Measurements from ENCODE around the gene SLC47A2.

The SLC47A2 gene

DNA sequence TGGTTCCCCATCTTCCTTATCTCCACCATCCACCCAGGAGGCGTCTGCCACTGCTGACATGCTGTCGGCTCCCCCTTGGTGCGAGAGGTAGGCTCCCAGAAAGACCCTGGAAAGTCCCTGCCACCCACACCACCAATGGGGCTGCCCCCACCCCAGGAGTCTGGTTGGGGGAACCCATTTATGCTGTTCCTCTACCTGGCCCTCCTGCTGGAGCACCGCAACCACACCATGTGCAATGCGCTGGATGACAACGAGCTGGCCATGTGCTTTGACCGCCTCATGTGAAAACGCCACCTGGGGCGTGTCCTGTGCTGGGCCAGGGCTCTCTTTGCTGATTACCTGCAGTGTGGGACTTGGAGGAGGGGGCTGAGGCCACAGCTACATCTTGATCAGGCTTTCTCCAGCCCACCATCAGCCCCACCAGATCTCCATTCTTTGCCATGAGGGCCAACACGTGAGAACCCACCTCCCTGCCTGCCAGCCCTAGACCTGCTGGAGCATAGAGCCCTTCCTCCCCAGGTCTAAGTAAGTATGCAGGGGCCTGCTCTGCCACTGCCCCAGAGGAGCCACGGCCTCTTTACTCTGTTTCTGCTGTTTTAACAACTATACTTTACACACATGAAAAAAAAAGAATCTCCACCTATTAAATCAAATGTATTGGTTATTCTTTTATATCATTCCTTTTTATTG, 39.6 kb upstream of the SLC47A2 start:
- DNase-seq (ENCODE audit: insufficient read length, low spot score): no peak
- FAIRE-seq: peak; percentile 90
- TF ChIP-seq POU2F2 (IDR thresholded peaks at IDR 0.05; ENCODE audit: low read depth, low read length) (no peak; the same call in 1 of the 2 replicates), TAF1 (IDR thresholded peaks at IDR 0.05; ENCODE audit: low read depth, low read length) (no peak), SPI1 (IDR thresholded peaks at IDR 0.05; ENCODE audit: low read depth, low read length) (no peak), PAX5 (IDR thresholded peaks at IDR 0.05; ENCODE audit: insufficient read depth, low read length, severe bottlenecking) (no peak), POLR2A (IDR thresholded peaks at IDR 0.05; ENCODE audit: low read depth, low read length) (no peak), POLR2AphosphoS5 (IDR thresholded peaks at IDR 0.05; ENCODE audit: low read depth, low read length) (no peak)

DNA sequence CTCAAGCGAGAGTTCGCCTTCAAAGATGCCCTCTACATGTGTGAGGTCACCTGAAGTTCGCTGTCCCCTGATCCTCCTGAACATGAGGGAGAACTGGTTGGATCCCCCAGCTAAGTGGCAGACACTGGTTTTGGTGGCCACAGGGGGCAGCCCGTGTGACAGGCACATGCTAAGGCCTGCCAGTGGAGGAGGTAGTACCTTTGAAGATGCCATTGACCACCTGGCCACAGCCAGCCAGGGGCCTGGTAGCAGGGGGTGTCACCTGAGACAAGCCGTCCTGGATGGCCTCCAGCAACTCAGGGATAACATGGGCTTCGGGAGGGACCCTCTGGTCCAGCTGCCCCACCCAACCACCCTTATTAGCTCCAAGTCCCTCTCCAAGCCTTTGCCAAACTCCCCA, 39.0 kb upstream of the SLC47A2 start:
- DNase-seq (ENCODE audit: insufficient read length, low spot score) (no peak), FAIRE-seq (no peak)
- TF ChIP-seq POU2F2 (IDR thresholded peaks at IDR 0.05; ENCODE audit: low read depth, low read length) (no peak), SPI1 (IDR thresholded peaks at IDR 0.05; ENCODE audit: low read depth, low read length) (no peak), POLR2A (IDR thresholded peaks at IDR 0.05; ENCODE audit: low read depth, low read length) (no peak), POLR2AphosphoS5 (IDR thresholded peaks at IDR 0.05; ENCODE audit: low read depth, low read length) (no peak), TAF1 (IDR thresholded peaks at IDR 0.05; ENCODE audit: low read depth, low read length) (no peak), PAX5 (IDR thresholded peaks at IDR 0.05; ENCODE audit: insufficient read depth, low read length, severe bottlenecking) (no peak)

DNA sequence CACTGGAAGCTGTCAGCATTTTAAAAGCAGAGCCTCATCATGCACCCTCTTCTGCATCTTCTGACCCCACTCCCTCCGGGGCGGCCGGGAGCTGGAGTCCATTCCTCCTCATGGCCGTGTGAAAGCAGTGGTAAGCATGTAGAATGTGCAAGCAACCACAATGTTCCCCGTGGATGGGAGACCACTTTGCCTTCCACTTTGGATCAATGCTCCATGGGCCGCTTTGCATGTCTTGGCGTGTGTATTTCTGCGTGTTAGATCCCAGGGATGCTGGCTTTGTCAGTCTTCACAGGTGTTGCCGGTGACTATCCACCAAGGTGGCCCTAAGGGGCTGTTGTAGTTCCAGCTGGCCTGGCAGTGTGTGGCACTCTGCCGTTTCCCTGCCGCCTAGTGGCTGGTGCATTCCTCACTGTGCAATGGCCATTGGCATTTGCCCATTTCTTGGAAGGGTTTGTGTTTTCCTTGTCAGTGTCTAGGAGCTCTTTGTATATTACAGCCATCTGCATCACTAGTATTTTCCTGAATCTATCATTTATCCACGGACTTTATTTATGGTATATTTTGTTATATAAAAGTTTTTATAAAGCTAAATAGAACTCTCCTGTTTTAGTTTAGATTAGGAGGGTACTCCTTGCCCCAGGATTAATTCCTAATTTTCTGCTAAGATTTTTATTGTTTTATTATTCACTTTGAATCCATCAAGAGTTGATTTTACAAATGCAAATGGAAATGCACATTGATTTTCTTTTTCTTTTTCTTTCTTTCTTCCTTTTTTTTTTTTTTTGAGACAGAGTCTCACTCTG, 37.5 kb upstream of the SLC47A2 start:
- no peak for TF ChIP-seq PAX5 (IDR thresholded peaks at IDR 0.05; ENCODE audit: insufficient read depth, low read length, severe bottlenecking)
- TF ChIP-seq POU2F2 (IDR thresholded peaks at IDR 0.05; ENCODE audit: low read depth, low read length): no peak
- TF ChIP-seq POLR2AphosphoS5 (IDR thresholded peaks at IDR 0.05; ENCODE audit: low read depth, low read length): no peak
- no peak for TF ChIP-seq TAF1 (IDR thresholded peaks at IDR 0.05; ENCODE audit: low read depth, low read length)
- no peak for TF ChIP-seq SPI1 (IDR thresholded peaks at IDR 0.05; ENCODE audit: low read depth, low read length)
- no peak for TF ChIP-seq POLR2A (IDR thresholded peaks at IDR 0.05; ENCODE audit: low read depth, low read length)
- DNase-seq (ENCODE audit: insufficient read length, low spot score): no peak

DNA sequence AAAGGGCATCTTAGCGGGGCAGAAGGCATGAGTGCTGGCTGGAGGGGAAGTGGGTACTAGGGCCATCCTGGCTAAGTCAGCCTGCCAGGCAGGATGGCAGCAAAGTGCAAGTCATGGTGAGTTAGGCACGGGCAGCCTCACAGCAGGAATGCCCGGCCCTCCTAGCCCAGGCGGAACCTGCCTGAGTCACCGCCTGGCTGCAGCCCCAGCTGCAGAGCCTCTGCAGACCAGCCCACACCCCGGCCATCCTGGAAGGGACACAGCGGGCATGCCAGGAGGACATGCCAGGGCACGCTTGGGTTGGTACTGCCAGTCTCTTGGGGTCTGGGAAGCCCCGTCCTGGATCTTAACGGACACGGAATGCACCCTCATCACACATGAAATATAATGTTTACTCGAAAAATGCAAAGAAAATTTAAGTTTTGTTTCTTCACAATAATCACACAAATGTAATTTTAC, 36.7 kb upstream of the SLC47A2 start:
- no peak for DNase-seq (ENCODE audit: insufficient read length, low spot score)
- peak; percentile 41 for FAIRE-seq

More for the DNA sequence above, 37.5 kb upstream of the SLC47A2 start:
- peak; percentile 51 for FAIRE-seq

DNA sequence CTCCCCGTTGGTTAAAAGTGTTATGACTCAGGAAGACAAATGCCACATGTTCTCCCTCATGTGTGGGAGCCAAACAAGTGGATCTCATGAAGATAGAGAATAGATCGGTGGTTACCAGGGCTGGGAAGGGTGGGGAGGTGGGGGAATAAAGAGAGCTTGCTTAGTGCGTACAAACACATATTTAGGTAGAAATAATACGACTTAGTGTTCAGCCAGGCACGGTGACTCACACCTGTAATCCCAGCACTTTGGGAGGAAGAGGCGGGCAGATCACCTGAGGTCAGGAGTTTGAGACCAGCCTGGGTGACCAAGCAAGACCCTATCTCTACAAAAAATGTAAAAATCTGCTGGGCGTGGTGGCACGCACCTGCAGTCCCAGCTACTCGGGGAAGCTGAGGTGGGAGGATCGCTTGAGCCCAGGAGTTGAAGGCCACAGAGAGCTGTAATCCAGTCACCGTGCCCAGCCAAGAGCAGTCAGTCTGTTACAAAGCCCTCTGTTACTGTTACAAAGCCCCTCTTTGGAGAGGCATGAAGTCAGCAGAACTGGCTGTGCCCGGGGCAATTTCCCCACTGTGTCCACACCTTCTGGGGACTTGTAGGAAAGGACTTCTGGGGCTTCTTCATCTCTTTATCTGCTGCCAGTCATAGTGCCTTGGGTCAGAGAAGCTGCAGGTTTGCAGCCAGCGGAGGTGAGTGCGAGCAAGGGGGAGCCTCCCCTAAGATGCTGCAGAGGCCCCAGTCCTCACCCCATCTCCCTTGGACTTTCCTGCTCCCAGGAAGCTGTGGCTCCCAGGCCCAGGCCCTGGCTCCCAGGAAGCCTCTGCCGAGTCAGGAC, 36.0 kb upstream of the SLC47A2 start:
- FAIRE-seq (no peak), DNase-seq (ENCODE audit: insufficient read length, low spot score) (no peak)
- TF ChIP-seq PAX5 (IDR thresholded peaks at IDR 0.05; ENCODE audit: insufficient read depth, low read length, severe bottlenecking) (no peak), SPI1 (IDR thresholded peaks at IDR 0.05; ENCODE audit: low read depth, low read length) (no peak), POLR2AphosphoS5 (IDR thresholded peaks at IDR 0.05; ENCODE audit: low read depth, low read length) (no peak), POLR2A (IDR thresholded peaks at IDR 0.05; ENCODE audit: low read depth, low read length) (no peak), TAF1 (IDR thresholded peaks at IDR 0.05; ENCODE audit: low read depth, low read length) (no peak), POU2F2 (IDR thresholded peaks at IDR 0.05; ENCODE audit: low read depth, low read length) (no peak)

More for the DNA sequence above, 36.7 kb upstream of the SLC47A2 start:
- no peak for TF ChIP-seq POU2F2 (IDR thresholded peaks at IDR 0.05; ENCODE audit: low read depth, low read length)
- no peak for TF ChIP-seq POLR2A (IDR thresholded peaks at IDR 0.05; ENCODE audit: low read depth, low read length)
- TF ChIP-seq TAF1 (IDR thresholded peaks at IDR 0.05; ENCODE audit: low read depth, low read length): no peak

DNA sequence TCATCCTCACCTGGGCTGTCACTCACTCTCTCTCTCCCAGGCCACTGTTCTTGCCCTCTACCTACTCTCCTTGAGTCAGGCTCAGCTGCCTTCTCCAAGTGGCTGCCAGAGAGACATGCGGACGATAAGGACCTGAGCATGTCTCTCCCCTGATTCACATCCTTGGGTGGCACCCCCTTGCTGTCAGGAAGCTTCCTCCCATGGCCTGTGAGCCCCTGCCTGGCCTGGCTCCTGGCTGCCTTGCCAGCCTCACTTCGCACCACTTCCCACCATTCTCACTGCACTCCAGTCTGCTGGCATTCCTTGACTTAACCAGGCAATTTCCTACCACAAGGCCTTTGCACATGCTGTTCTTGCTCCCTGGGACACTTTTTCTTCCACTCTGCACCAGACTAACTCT, 34.5 kb upstream of the SLC47A2 start:
- TF ChIP-seq PAX5 (IDR thresholded peaks at IDR 0.05; ENCODE audit: insufficient read depth, low read length, severe bottlenecking) (no peak), SPI1 (IDR thresholded peaks at IDR 0.05; ENCODE audit: low read depth, low read length) (no peak), POLR2A (IDR thresholded peaks at IDR 0.05; ENCODE audit: low read depth, low read length) (no peak), TAF1 (IDR thresholded peaks at IDR 0.05; ENCODE audit: low read depth, low read length) (no peak), POU2F2 (IDR thresholded peaks at IDR 0.05; ENCODE audit: low read depth, low read length) (no peak), POLR2AphosphoS5 (IDR thresholded peaks at IDR 0.05; ENCODE audit: low read depth, low read length) (no peak)
- DNase-seq (ENCODE audit: insufficient read length, low spot score): no peak
- FAIRE-seq: no peak

DNA sequence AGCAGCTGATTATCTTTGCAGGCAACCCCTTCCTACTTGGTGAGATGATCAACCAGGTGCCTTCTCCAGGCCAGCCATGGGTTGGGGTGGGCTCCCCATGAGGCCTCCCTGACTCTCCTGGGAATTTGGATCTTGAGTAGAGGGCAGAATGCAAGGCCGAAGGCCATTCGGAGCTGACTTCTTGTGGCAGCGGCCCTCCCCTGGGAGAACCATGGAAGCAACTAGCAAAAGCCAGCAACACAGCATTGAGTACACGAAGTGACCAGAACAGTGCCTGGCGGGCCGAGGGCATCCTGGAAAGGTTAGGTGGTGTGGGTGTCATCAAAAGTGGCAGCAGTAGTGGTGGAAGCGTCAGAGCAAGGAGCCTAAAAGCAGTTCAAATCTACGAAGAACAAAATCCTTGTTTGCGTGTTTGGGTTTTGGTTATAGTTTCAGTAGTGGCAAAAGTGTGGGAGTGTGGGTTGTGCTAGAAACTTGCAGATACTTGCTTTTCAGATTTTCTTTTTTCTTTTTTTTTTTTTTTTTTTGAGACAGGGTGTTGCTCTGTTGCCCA, 33.7 kb upstream of the SLC47A2 start:
- DNase-seq (ENCODE audit: insufficient read length, low spot score) (no peak), FAIRE-seq (no peak)
- no peak for TF ChIP-seq POLR2A (IDR thresholded peaks at IDR 0.05; ENCODE audit: low read depth, low read length)
- TF ChIP-seq TAF1 (IDR thresholded peaks at IDR 0.05; ENCODE audit: low read depth, low read length): no peak
- TF ChIP-seq SPI1 (IDR thresholded peaks at IDR 0.05; ENCODE audit: low read depth, low read length): no peak
- TF ChIP-seq POLR2AphosphoS5 (IDR thresholded peaks at IDR 0.05; ENCODE audit: low read depth, low read length): no peak
- no peak for TF ChIP-seq PAX5 (IDR thresholded peaks at IDR 0.05; ENCODE audit: insufficient read depth, low read length, severe bottlenecking)

DNA sequence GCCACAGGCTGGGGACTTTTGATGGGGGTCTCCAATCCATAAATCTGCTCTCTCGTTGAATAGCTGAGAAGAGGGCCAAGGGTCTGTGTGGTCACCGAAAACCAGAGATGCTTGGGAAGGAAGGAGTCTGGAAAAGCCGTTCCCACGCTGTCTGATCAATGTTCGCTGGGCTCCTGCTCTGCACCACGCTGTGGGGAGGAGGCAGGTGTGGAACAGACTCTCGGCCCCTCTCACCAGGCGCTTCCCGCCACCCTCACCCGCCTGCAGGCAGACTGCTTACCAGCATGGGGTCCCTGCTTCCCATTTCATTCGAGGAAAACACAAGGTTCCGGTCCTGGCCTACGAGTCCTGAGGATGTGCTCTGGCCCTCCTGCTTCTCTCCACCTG, 32.4 kb upstream of the SLC47A2 start:
- no peak for TF ChIP-seq POLR2A (IDR thresholded peaks at IDR 0.05; ENCODE audit: low read depth, low read length)
- no peak for TF ChIP-seq POU2F2 (IDR thresholded peaks at IDR 0.05; ENCODE audit: low read depth, low read length)
- no peak for TF ChIP-seq SPI1 (IDR thresholded peaks at IDR 0.05; ENCODE audit: low read depth, low read length)
- no peak for TF ChIP-seq TAF1 (IDR thresholded peaks at IDR 0.05; ENCODE audit: low read depth, low read length)
- TF ChIP-seq PAX5 (IDR thresholded peaks at IDR 0.05; ENCODE audit: insufficient read depth, low read length, severe bottlenecking): no peak
- no peak for TF ChIP-seq POLR2AphosphoS5 (IDR thresholded peaks at IDR 0.05; ENCODE audit: low read depth, low read length)
- no peak for FAIRE-seq
- DNase-seq (ENCODE audit: insufficient read length, low spot score): no peak

All from GM12891 (cell line).